ENCODE measurements around the gene MFSD2A.

- TF ChIP-seq CTCF (IDR thresholded peaks at IDR 0.05) (no peak), POLR2A (IDR thresholded peaks at IDR 0.05) (no peak)
These were observed 4.8 kb downstream of the MFSD2A start for GRCh38 chr1:39959651-39960333.

Measured in testis (tissue), 2 donors.